Measurements from ENCODE around the gene ASCC3.

DNA sequence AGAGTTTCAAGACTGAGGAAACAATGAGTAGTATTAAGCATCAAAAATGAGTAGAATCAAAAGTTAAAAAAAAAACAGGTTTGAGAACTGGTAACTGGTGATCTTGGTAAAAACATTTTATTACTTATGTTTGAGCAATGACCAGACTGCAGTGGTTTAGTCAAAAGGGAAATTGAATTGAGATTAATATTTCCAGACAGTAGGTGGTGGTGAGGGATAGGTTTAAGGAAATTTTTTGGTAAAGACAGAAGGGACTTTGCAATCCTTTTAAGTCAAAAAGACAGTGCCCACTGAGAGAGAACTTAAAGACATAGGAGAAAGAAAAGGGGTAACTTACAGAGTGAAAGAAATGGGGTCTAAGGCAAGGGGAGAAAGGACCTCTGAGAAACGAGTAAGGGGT is 156.9 kb downstream of the ASCC3 start:
- TF ChIP-seq, protein P1, sequence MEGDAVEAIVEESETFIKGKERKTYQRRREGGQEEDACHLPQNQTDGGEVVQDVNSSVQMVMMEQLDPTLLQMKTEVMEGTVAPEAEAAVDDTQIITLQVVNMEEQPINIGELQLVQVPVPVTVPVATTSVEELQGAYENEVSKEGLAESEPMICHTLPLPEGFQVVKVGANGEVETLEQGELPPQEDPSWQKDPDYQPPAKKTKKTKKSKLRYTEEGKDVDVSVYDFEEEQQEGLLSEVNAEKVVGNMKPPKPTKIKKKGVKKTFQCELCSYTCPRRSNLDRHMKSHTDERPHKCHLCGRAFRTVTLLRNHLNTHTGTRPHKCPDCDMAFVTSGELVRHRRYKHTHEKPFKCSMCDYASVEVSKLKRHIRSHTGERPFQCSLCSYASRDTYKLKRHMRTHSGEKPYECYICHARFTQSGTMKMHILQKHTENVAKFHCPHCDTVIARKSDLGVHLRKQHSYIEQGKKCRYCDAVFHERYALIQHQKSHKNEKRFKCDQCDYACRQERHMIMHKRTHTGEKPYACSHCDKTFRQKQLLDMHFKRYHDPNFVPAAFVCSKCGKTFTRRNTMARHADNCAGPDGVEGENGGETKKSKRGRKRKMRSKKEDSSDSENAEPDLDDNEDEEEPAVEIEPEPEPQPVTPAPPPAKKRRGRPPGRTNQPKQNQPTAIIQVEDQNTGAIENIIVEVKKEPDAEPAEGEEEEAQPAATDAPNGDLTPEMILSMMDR (IDR thresholded peaks at IDR 0.05), result no peak
- no peak for TF ChIP-seq POLR2A (IDR thresholded peaks at IDR 0.05)

Measured in adrenal gland (tissue), 5 donors.